ENCODE data around the gene DCAF17. TPM values are rescaled to one million over a fixed set of nuclear protein-coding genes. Genes with fewer than 3 reads are reported as not detected.
A peak's percentile ranks its signal among the peaks of the same experiment; 100 is the strongest.

DCAF17 gene
- total RNA-seq, 2 experiments from 2014 or later, result 25.9 to 40.9 TPM

DNA sequence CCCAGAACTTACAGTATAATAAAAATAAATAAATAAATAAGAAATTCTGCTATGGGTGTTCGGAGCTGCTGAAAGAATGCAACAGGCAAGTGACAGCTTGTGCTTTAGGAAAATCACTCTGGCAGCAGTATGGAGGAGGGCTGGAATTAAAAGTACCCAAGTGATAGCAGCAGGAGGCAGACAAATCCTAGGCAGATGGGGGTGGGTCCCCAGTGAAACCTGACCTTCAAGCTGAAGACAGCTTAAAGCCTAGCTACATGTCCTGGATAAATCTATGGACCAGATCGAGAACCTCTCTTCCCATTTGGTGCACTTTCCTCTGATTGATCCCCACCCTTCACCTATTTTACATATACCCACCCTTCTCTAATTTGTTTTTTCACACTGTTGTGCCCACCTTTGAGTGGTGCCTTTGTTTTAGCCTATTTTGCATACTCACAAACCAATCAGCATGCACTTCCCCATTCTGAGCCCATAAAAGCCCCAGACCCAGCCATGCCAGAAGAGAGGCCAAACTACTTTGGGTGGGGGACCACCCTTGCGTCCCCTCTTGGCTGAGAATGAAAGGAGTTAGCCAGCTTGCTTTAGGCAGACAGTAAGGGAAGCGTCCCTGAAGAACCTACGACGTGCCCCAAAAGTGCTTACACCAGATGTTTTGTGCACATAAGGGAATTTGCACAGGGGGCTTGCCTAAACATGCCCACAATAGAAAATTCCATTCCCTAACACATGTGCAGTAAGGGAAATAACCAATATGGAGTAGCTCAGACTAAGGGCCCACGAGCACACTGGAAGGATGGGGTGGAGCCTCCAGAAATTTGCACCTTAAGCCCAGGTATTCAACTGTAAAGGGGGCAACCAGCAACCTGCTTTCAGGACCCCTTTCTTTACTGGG lies 3.3 kb upstream of the DCAF17 start:
- H3K4me3 ChIP-seq (ENCODE audit: low read depth, low read length, poor library complexity, severe bottlenecking), result no peak overlapping the region
- BruUV-seq (replicated peaks), result no TSS peak
- H3K4me2 ChIP-seq (ENCODE audit: low read length), result no peak overlapping the region
- H3K36me3 ChIP-seq (ENCODE audit: insufficient read depth, low read length), result peaks cover 57% of the 10 kb centered on the region
- H3K9me3 ChIP-seq (ENCODE audit: low read length), result peaks cover 51% of the 10 kb centered on the region
- peaks cover 46% of the 10 kb centered on the region for H3K79me2 ChIP-seq (ENCODE audit: insufficient read depth, low read depth, low read length)
- no peak overlapping the region for H3K27ac ChIP-seq (ENCODE audit: low read depth, low read length, poor library complexity, severe bottlenecking)
- peak; percentile 46 for DNase-seq (ENCODE audit: low spot score)
- H4K20me1 ChIP-seq (ENCODE audit: insufficient read depth, low read length), result no peaks in the 10 kb centered on the region
- POLR2A ChIA-PET, result interaction anchor here (0.5 to 1.3 kb wide), 4 partner anchors 41 to 124 kb away, joined by 3 to 4 read pairs (median 3); no protein-coding TSS in a partner anchor
- intact Hi-C loops (cut with micrococcal nuclease; ENCODE audit: unreplicated experiment), result loop anchor here (10.0 kb wide), 1 partner anchor 1124 kb away; the partner anchor contains the start of gene PDK1
- H2AFZ ChIP-seq (ENCODE audit: low read length), result no peak overlapping the region
- TF ChIP-seq EZH2phosphoT487 (IDR thresholded peaks at IDR 0.05; ENCODE audit: borderline replicate concordance, low read depth, low read length), result no peak
- TF ChIP-seq, protein P1, sequence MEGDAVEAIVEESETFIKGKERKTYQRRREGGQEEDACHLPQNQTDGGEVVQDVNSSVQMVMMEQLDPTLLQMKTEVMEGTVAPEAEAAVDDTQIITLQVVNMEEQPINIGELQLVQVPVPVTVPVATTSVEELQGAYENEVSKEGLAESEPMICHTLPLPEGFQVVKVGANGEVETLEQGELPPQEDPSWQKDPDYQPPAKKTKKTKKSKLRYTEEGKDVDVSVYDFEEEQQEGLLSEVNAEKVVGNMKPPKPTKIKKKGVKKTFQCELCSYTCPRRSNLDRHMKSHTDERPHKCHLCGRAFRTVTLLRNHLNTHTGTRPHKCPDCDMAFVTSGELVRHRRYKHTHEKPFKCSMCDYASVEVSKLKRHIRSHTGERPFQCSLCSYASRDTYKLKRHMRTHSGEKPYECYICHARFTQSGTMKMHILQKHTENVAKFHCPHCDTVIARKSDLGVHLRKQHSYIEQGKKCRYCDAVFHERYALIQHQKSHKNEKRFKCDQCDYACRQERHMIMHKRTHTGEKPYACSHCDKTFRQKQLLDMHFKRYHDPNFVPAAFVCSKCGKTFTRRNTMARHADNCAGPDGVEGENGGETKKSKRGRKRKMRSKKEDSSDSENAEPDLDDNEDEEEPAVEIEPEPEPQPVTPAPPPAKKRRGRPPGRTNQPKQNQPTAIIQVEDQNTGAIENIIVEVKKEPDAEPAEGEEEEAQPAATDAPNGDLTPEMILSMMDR (conservative IDR thresholded peaks at IDR 0.05; ENCODE audit: low read length), result no peak
- H3K9me2 ChIP-seq (ENCODE audit: insufficient read depth, low read length), result no peaks in the 10 kb centered on the region
- CTCF ChIA-PET (ENCODE audit: unreplicated experiment), result interaction anchor here (1.3 kb wide), 1 partner anchor 111 kb away, joined by 3 read pairs; no protein-coding TSS in a partner anchor
- peaks cover 21% of the 10 kb centered on the region for H3K4me1 ChIP-seq (ENCODE audit: insufficient read depth, low read length, poor library complexity, severe bottlenecking)

DNA sequence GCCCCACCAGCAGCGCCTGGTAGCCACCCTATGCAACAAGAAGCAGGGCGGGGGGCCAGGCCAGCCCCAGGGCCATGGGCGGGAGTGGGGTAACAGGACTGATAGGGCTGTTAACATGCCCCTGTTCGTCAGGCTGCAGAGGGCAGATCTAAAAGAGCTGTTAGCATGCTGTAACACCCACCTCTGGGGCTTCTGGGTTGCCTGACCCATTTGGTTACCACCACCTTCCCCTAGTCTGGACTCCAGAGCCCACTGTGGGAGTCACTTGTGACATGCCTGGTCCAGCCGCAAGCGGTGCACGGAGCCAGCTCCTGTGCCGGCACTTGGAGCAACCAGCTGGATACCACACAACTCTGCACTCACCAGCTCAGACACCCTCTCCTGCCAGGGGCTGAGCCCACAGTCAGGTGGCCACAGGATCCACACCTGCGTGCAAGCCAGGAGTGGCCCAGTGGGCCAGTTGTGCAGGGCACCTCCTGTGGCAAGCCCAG lies 2.3 kb upstream of the DCAF17 start:
- peak overlapping the region; percentile 88 for H3K4me3 ChIP-seq (ENCODE audit: low read depth, low read length, poor library complexity, severe bottlenecking)
- H3K9me3 ChIP-seq (ENCODE audit: low read length), result peaks cover 51% of the 10 kb centered on the region
- peaks cover 56% of the 10 kb centered on the region for H3K79me2 ChIP-seq (ENCODE audit: insufficient read depth, low read depth, low read length)
- DNase-seq (ENCODE audit: low spot score), result no peak
- TF ChIP-seq, protein P1 (conservative IDR thresholded peaks at IDR 0.05; ENCODE audit: low read length), result no peak
- no peak for TF ChIP-seq EZH2phosphoT487 (IDR thresholded peaks at IDR 0.05; ENCODE audit: borderline replicate concordance, low read depth, low read length)
- ChIA-PET POLR2A (interaction anchor here (0.5 to 1.3 kb wide), 6 partner anchors 9 to 113 kb away, joined by 3 to 5 read pairs (median 4); no protein-coding TSS in a partner anchor), CTCF (ENCODE audit: unreplicated experiment) (interaction anchor here (0.6 to 1.3 kb wide), 2 partner anchors 112 to 457 kb away, joined by 3 read pairs; no protein-coding TSS in a partner anchor)
- no peaks in the 10 kb centered on the region for H3K9me2 ChIP-seq (ENCODE audit: insufficient read depth, low read length)
- H3K27ac ChIP-seq (ENCODE audit: low read depth, low read length, poor library complexity, severe bottlenecking), result no peak overlapping the region
- BruUV-seq (replicated peaks), result no TSS peak
- intact Hi-C loops (cut with micrococcal nuclease; ENCODE audit: unreplicated experiment), result loop anchor here (10.0 kb wide), 1 partner anchor 1123 kb away; the partner anchor contains the start of gene PDK1
- peaks cover 23% of the 10 kb centered on the region for H3K4me1 ChIP-seq (ENCODE audit: insufficient read depth, low read length, poor library complexity, severe bottlenecking)
- no peak overlapping the region for H2AFZ ChIP-seq (ENCODE audit: low read length)
- H4K20me1 ChIP-seq (ENCODE audit: insufficient read depth, low read length), result no peaks in the 10 kb centered on the region
- peaks cover 59% of the 10 kb centered on the region for H3K36me3 ChIP-seq (ENCODE audit: insufficient read depth, low read length)
- H3K4me2 ChIP-seq (ENCODE audit: low read length), result peak overlapping the region; percentile 98
